Measurements from ENCODE around the gene SMG1.

DNA sequence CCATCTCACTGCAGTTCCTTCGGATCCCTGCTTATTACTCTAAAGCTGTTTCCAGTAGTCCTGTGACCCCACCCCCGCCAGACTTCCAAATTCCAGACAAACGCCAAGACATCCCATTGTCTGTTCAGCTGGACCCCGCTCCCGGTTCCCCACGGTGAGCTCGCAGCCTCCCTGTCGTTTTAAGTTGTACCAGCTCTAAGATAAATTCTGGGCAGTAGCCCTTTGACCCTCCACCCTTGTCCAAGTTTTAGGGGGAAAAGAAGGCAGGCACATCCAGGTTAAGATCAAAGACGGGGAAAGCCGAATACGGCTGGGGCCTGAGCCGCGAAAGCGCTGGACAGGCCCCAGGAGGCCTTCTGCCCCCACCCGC lies 125.4 kb downstream of the SMG1 start:
- TF ChIP-seq POLR2A (IDR thresholded peaks at IDR 0.05): no peak
- TF ChIP-seq, protein P1, sequence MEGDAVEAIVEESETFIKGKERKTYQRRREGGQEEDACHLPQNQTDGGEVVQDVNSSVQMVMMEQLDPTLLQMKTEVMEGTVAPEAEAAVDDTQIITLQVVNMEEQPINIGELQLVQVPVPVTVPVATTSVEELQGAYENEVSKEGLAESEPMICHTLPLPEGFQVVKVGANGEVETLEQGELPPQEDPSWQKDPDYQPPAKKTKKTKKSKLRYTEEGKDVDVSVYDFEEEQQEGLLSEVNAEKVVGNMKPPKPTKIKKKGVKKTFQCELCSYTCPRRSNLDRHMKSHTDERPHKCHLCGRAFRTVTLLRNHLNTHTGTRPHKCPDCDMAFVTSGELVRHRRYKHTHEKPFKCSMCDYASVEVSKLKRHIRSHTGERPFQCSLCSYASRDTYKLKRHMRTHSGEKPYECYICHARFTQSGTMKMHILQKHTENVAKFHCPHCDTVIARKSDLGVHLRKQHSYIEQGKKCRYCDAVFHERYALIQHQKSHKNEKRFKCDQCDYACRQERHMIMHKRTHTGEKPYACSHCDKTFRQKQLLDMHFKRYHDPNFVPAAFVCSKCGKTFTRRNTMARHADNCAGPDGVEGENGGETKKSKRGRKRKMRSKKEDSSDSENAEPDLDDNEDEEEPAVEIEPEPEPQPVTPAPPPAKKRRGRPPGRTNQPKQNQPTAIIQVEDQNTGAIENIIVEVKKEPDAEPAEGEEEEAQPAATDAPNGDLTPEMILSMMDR (IDR thresholded peaks at IDR 0.05): no peak
